SK-N-SH (cell line): ENCODE measurements around the gene NLRC5. TPM values are rescaled to one million over a fixed set of nuclear protein-coding genes. Genes with fewer than 3 reads are reported as not detected.

Source experiments
- CTCF ChIA-PET: fragments of 300-600, 350-600 bp; formaldehyde crosslinking; extraction: SDS; loops from one replicate; lab custom pipeline; 2021; lab: Yijun Ruan, JAX
- POLR2A ChIA-PET: fragments of 350-600 bp; sonication (Branson Sonifier 250); formaldehyde crosslinking; extraction: SDS; loops from one replicate; lab custom pipeline; 2020; ENCODE audit warnings: antibody characterized with exemption, inconsistent platforms; lab: Yijun Ruan, JAX
- DNase-seq: peaks from one replicate; pipeline ENCODE4 v3.0.0; 2012
- H2AFZ ChIP-seq: fragments of 200-600 bp; sonication (generic); 2 replicates; pipeline ENCODE4 v1.8.1; 2016; ENCODE audit warnings: antibody characterized with exemption, mild to moderate bottlenecking, low read depth
- H3F3A ChIP-seq: fragments of 200-600 bp; sonication (generic); replicated peaks from 2 replicates; pipeline ENCODE3; 2016; ENCODE audit warnings: antibody characterized with exemption, mild to moderate bottlenecking; ENCODE audit not compliant: insufficient read depth
- H3K27ac ChIP-seq, 2 experiments: fragments of 200-500 bp in 1 of 2; fragments of 200-600 bp in 1 of 2; sonication (Bioruptor generic) in 1 of 2; sonication (generic), shearing (Covaris generic) in 1 of 2; 2 replicates each; pipeline versions ENCODE4 v1.5.1 to v1.6.1; 2014 to 2016; ENCODE audit warnings: low read depth in 2 of 2, inconsistent platforms in 1 of 2, low read length in 1 of 2, mild to moderate bottlenecking in 1 of 2, mixed read lengths in 1 of 2
- H3K27me3 ChIP-seq: fragments of 200-600 bp; sonication (generic), shearing (Covaris generic); 2 replicates; pipeline ENCODE4 v1.6.1; 2016; ENCODE audit warnings: mixed run types; ENCODE audit not compliant: insufficient read depth
- H3K36me3 ChIP-seq, 2 experiments: fragments of 200-500 bp in 1 of 2; fragments of 200-600 bp in 1 of 2; sonication (Bioruptor generic) in 1 of 2; sonication (generic) in 1 of 2; replicated peaks in 1 of 2; 2 replicates each; pipeline versions ENCODE3 to v1.5.1; 2014 to 2016; ENCODE audit warnings: low read length in 1 of 2, mild to moderate bottlenecking in 1 of 2; ENCODE audit not compliant: insufficient read depth in 2 of 2, control insufficient read depth in 1 of 2
- H3K4me1 ChIP-seq, 2 experiments: fragments of 200-500 bp in 1 of 2; fragments of 200-600 bp in 1 of 2; sonication (Bioruptor generic) in 1 of 2; sonication (generic), shearing (Covaris generic) in 1 of 2; 2 replicates each; pipeline versions ENCODE4 v1.5.1 to v1.6.1; 2014 to 2016; ENCODE audit warnings: low read depth in 1 of 2, low read length in 1 of 2, mixed run types in 1 of 2; ENCODE audit not compliant: insufficient read depth in 2 of 2, control insufficient read depth in 1 of 2
- H3K4me2 ChIP-seq: fragments of 200-600 bp; sonication (generic), shearing (Covaris generic); 2 replicates; pipeline ENCODE4 v1.6.1; 2017; ENCODE audit warnings: mixed run types
- H3K4me3 ChIP-seq, 2 experiments: fragments of 200-500 bp in 1 of 2; fragments of 200-600 bp in 1 of 2; sonication (Bioruptor generic) in 1 of 2; sonication (generic), shearing (Covaris generic) in 1 of 2; 2 replicates each; pipeline versions ENCODE4 v1.5.1 to v1.8.1; 2014 to 2016; ENCODE audit warnings: low read depth in 2 of 2, inconsistent platforms in 1 of 2, low read length in 1 of 2, mild to moderate bottlenecking in 1 of 2, mixed read lengths in 1 of 2, moderate library complexity in 1 of 2
- H3K79me2 ChIP-seq: fragments of 200-600 bp; sonication (generic); 2 replicates; pipeline ENCODE4 v1.8.1; 2017; ENCODE audit warnings: mild to moderate bottlenecking; ENCODE audit not compliant: insufficient read depth
- H3K9ac ChIP-seq: fragments of 200-600 bp; sonication (generic); 2 replicates; pipeline ENCODE4 v1.6.1; 2017; ENCODE audit warnings: mixed run types
- H3K9me2 ChIP-seq: fragments of 200-600 bp; sonication (generic); 2 replicates; pipeline ENCODE4 v1.6.1; 2017; ENCODE audit warnings: mixed run types
- H3K9me3 ChIP-seq: fragments of 200-600 bp; sonication (generic); 2 replicates; pipeline ENCODE4 v1.6.1; 2017; ENCODE audit warnings: mixed run types, mild to moderate bottlenecking, moderate library complexity
- H4K20me1 ChIP-seq: fragments of 200-600 bp; sonication (generic); 2 replicates; pipeline ENCODE4 v1.6.1; 2017; ENCODE audit warnings: mild to moderate bottlenecking, mixed run types; ENCODE audit not compliant: insufficient read depth
- ELF1 ChIP-seq: IDR thresholded peaks from 2 replicates; pipeline ENCODE4 v1.4.0; 2012
- FOSL2 ChIP-seq: IDR thresholded peaks from 2 replicates; pipeline ENCODE4 v1.4.0; 2012; ENCODE audit warnings: low read depth, mild to moderate bottlenecking, moderate library complexity, borderline replicate concordance
- FOXM1 ChIP-seq: IDR thresholded peaks from 2 replicates; pipeline ENCODE4 v1.4.0; 2012; ENCODE audit warnings: low read depth, mild to moderate bottlenecking
- GABPA ChIP-seq: IDR thresholded peaks from 2 replicates; pipeline ENCODE4 v1.4.0; 2012; ENCODE audit warnings: low read depth, mild to moderate bottlenecking
- NFIC ChIP-seq: IDR thresholded peaks from 2 replicates; pipeline ENCODE4 v1.4.0; 2012; ENCODE audit warnings: borderline replicate concordance
- NRF1 ChIP-seq: IDR thresholded peaks from 2 replicates; pipeline ENCODE4 v1.6.1; 2012; ENCODE audit warnings: low read depth, mild to moderate bottlenecking, low read length
- POLR2AphosphoS5 ChIP-seq: IDR thresholded peaks from 2 replicates; pipeline ENCODE4 v1.6.1; 2012; ENCODE audit warnings: low read depth, low read length
- SIN3A ChIP-seq: IDR thresholded peaks from 2 replicates; pipeline ENCODE4 v1.6.1; 2012; ENCODE audit warnings: low read depth, mild to moderate bottlenecking, low read length, moderate library complexity, borderline replicate concordance
- SMC3 ChIP-seq: IDR thresholded peaks from 2 replicates; pipeline ENCODE4 v1.6.1; 2012; ENCODE audit warnings: low read depth, low read length, improper control_type of control experiment
- TAF1 ChIP-seq: IDR thresholded peaks from 2 replicates; pipeline ENCODE4 v1.6.1; 2012; ENCODE audit warnings: low read depth, mild to moderate bottlenecking, low read length, moderate library complexity, borderline replicate concordance
- TEAD4 ChIP-seq: IDR thresholded peaks from 2 replicates; pipeline ENCODE4 v1.4.0; 2012; ENCODE audit warnings: mild to moderate bottlenecking, borderline replicate concordance; ENCODE audit not compliant: insufficient read depth
- YY1 ChIP-seq: IDR thresholded peaks from 2 replicates; pipeline ENCODE4 v1.4.0; 2012; ENCODE audit warnings: low read depth, mild to moderate bottlenecking
- WGBS: methylation state at CpG from one replicate; pipeline ENCODE4 v1.1.6; 2017; ENCODE audit warnings: low lambda C conversion rate; 5-methylcytosine and 5-hydroxymethylcytosine counted together
- polyA plus RNA-seq, 3 experiments: library from polyadenylated mRNA; depleted of rRNA; stranded (reverse); fragments of >200 nt; gene quantifications; 2 replicates each; pipeline ENCODE4 v1.2.3, GENCODE V29; 2012
- TF ChIP-seq, protein P1 (sequence below): IDR thresholded peaks from 2 replicates; pipeline ENCODE4 v1.4.0; 2012; ENCODE audit warnings: low read depth, borderline replicate concordance
- TF ChIP-seq, protein P2 (sequence below): fragments of 150-350 bp; IDR thresholded peaks from 2 replicates; pipeline ENCODE4 v1.6.1; 2017; ENCODE audit warnings: antibody characterized with exemption, low read length, low read depth, borderline replicate concordance
- TF ChIP-seq, protein P3 (sequence below): fragments of 150-350 bp; IDR thresholded peaks from 2 replicates; pipeline ENCODE4 v1.6.1; 2016; ENCODE audit warnings: mild to moderate bottlenecking, low read depth, low read length
- TF ChIP-seq, protein P4 (sequence below): fragments of 200-600 bp; sonication (generic); IDR thresholded peaks from 2 replicates; pipeline ENCODE4 v1.6.1; 2017; ENCODE audit warnings: antibody characterized with exemption, mild to moderate bottlenecking, moderate library complexity

NLRC5 gene
- polyA plus RNA-seq, 1 of the 3 experiments (the other 2 are of a cell fraction): 6.5 TPM

DNA sequence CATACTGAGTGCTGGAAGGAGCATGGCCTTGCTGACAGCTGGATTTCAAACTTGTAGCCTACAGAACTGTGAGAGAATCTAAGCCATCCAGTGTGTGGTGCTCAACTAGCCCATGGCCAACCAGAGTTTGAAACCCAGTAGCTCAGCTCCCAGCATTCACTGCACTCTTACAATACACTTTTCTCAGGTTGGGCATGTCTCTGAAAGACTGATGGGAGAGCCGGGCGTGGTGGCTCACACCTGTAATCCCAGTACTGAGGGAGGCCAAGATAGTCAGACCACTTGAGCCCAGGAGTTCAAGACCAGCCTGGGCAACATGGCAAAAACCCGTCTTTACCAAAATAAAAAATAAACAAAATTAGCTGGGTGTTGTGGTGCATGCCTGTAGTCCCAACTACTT is 106.8 kb downstream of the NLRC5 start:
- Histone ChIP-seq H3K4me1 (peaks cover 11 to 25% of the 10 kb centered on the region in 2 experiments; a peak in 1 of 4 replicates), H3K4me2 (no peak overlapping the region), H2AFZ (no peak overlapping the region), H3F3A (peaks cover 4% of the 10 kb centered on the region), H3K79me2 (peaks cover 32% of the 10 kb centered on the region; the same call in 1 of the 2 replicates), H3K36me3 (peaks cover 0 to 4% of the 10 kb centered on the region in 2 experiments), H3K9ac (no peak overlapping the region), H3K27ac (no peak overlapping the region), H3K4me3 (no peak overlapping the region), H3K9me2 (no peaks in the 10 kb centered on the region), H3K27me3 (no peaks in the 10 kb centered on the region), H4K20me1 (peaks cover 14% of the 10 kb centered on the region; the same call in 1 of the 2 replicates), H3K9me3 (no peaks in the 10 kb centered on the region)
- TF ChIP-seq, protein P1, sequence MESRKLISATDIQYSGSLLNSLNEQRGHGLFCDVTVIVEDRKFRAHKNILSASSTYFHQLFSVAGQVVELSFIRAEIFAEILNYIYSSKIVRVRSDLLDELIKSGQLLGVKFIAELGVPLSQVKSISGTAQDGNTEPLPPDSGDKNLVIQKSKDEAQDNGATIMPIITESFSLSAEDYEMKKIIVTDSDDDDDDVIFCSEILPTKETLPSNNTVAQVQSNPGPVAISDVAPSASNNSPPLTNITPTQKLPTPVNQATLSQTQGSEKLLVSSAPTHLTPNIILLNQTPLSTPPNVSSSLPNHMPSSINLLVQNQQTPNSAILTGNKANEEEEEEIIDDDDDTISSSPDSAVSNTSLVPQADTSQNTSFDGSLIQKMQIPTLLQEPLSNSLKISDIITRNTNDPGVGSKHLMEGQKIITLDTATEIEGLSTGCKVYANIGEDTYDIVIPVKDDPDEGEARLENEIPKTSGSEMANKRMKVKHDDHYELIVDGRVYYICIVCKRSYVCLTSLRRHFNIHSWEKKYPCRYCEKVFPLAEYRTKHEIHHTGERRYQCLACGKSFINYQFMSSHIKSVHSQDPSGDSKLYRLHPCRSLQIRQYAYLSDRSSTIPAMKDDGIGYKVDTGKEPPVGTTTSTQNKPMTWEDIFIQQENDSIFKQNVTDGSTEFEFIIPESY: no peak
- TF ChIP-seq NFIC (no peak), YY1 (no peak), FOSL2 (no peak), ELF1 (no peak), TEAD4 (no peak), NRF1 (no peak), GABPA (no peak), POLR2AphosphoS5 (no peak), SMC3 (no peak), SIN3A (no peak), TAF1 (no peak), FOXM1 (no peak)
- TF ChIP-seq, protein P2, sequence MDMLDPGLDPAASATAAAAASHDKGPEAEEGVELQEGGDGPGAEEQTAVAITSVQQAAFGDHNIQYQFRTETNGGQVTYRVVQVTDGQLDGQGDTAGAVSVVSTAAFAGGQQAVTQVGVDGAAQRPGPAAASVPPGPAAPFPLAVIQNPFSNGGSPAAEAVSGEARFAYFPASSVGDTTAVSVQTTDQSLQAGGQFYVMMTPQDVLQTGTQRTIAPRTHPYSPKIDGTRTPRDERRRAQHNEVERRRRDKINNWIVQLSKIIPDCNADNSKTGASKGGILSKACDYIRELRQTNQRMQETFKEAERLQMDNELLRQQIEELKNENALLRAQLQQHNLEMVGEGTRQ: no peak
- TF ChIP-seq, protein P3, sequence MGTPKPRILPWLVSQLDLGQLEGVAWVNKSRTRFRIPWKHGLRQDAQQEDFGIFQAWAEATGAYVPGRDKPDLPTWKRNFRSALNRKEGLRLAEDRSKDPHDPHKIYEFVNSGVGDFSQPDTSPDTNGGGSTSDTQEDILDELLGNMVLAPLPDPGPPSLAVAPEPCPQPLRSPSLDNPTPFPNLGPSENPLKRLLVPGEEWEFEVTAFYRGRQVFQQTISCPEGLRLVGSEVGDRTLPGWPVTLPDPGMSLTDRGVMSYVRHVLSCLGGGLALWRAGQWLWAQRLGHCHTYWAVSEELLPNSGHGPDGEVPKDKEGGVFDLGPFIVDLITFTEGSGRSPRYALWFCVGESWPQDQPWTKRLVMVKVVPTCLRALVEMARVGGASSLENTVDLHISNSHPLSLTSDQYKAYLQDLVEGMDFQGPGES: no peak
- TF ChIP-seq, protein P4, sequence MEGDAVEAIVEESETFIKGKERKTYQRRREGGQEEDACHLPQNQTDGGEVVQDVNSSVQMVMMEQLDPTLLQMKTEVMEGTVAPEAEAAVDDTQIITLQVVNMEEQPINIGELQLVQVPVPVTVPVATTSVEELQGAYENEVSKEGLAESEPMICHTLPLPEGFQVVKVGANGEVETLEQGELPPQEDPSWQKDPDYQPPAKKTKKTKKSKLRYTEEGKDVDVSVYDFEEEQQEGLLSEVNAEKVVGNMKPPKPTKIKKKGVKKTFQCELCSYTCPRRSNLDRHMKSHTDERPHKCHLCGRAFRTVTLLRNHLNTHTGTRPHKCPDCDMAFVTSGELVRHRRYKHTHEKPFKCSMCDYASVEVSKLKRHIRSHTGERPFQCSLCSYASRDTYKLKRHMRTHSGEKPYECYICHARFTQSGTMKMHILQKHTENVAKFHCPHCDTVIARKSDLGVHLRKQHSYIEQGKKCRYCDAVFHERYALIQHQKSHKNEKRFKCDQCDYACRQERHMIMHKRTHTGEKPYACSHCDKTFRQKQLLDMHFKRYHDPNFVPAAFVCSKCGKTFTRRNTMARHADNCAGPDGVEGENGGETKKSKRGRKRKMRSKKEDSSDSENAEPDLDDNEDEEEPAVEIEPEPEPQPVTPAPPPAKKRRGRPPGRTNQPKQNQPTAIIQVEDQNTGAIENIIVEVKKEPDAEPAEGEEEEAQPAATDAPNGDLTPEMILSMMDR: no peak
- no peak for DNase-seq
- ChIA-PET CTCF (interaction anchor here (2.2 kb wide), 1 partner anchor 12 kb away, joined by 10 read pairs; no protein-coding TSS in a partner anchor), POLR2A (no interaction called here)
- 100% methylated on average over 3 of the region's 3 CpGs for WGBS
